Measurements from ENCODE around the gene NECTIN4. TPM values are rescaled to one million over a fixed set of nuclear protein-coding genes. Genes with fewer than 3 reads are reported as not detected.

The NECTIN4 gene
- polyA plus RNA-seq, 3 donors = 0.07 TPM; not detected in 1

- H3K27me3 ChIP-seq (ENCODE audit: control insufficient read depth in 2 of 2, insufficient read depth in 2 of 2, low read length in 2 of 2) = no peaks in the 10 kb centered on the region
- H3K27ac Mint-ChIP-seq = peak overlapping the region in 4 of 7 donors; percentile 30 to 63 (median 62)
- TF ChIP-seq CTCF (IDR thresholded peaks at IDR 0.05) = no peak
- peaks cover 55% of the 10 kb centered on the region for H3K4me1 Mint-ChIP-seq
- H3K36me3 ChIP-seq (replicated peaks in 1 of 2; ENCODE audit: control insufficient read depth in 1 of 2, insufficient read depth in 2 of 2, low read length in 2 of 2) = peaks cover 81 to 89% of the 10 kb centered on the region in 2 donors
- no peak overlapping the region for H3K4me3 Mint-ChIP-seq
- H3K36me3 Mint-ChIP-seq = peaks cover 80 to 92% of the 10 kb centered on the region in 2 donors
- H2AFZ ChIP-seq (ENCODE audit: insufficient read depth, low read depth, low read length, poor library complexity, severe bottlenecking) = no peak overlapping the region
- H3K27ac ChIP-seq (ENCODE audit: low read depth in 1 of 2, low read length in 2 of 2) = peak overlapping the region; percentile 13 to 50
- H3K9ac ChIP-seq (ENCODE audit: insufficient read depth, low read length, poor library complexity, severe bottlenecking) = no peak overlapping the region
- 99% methylated on average over 9 of the region's 10 CpGs for WGBS (ENCODE audit: insufficient coverage)
- H3K4me2 ChIP-seq (replicated peaks; ENCODE audit: extremely low read depth, low read length, poor library complexity, severe bottlenecking) = no peak overlapping the region
- DNase-seq = no peak
- H4K20me1 ChIP-seq (ENCODE audit: insufficient read depth, low read length) = peaks cover 70% of the 10 kb centered on the region
- H3K9me3 Mint-ChIP-seq = no peaks in the 10 kb centered on the region
- peaks cover 37 to 54% of the 10 kb centered on the region in 2 donors for H3K4me1 ChIP-seq (ENCODE audit: control insufficient read depth in 1 of 2, insufficient read depth in 2 of 2, low read length in 2 of 2)
- H3K27me3 Mint-ChIP-seq (ENCODE audit: low read depth in 3 of 3) = no peaks in the 10 kb centered on the region
- intact Hi-C loops (cut with micrococcal nuclease) = loop anchor here in 1 of 2 donors (10.0 kb wide), 1 partner anchor 56 kb away; no protein-coding TSS in a partner anchor
- no peaks in the 10 kb centered on the region for H3K9me3 ChIP-seq (replicated peaks in 1 of 2; ENCODE audit: control insufficient read depth in 1 of 2, insufficient read depth in 1 of 2, low read length in 2 of 2)
- no peak overlapping the region for H3K4me3 ChIP-seq (replicated peaks in 1 of 3; ENCODE audit: low read depth in 2 of 3, low read length in 3 of 3)
- H3K79me2 ChIP-seq (ENCODE audit: insufficient read depth, low read length) = peaks cover 67% of the 10 kb centered on the region
Observed at GRCh38 chr1:161051219-161051618, 38.1 kb downstream of the NECTIN4 start.

GRCh38 chr1:161048949-161049722, 40.2 kb downstream of the NECTIN4 start:
- H3K27ac ChIP-seq (ENCODE audit: low read depth in 1 of 2, low read length in 2 of 2) = peak overlapping the region; percentile 88 to 99
- peaks cover 52% of the 10 kb centered on the region for H4K20me1 ChIP-seq (ENCODE audit: insufficient read depth, low read length)
- H3K36me3 ChIP-seq (replicated peaks in 1 of 2; ENCODE audit: control insufficient read depth in 1 of 2, insufficient read depth in 2 of 2, low read length in 2 of 2) = peaks cover 63 to 71% of the 10 kb centered on the region in 2 donors
- H3K9me3 ChIP-seq (replicated peaks in 1 of 2; ENCODE audit: control insufficient read depth in 1 of 2, insufficient read depth in 1 of 2, low read length in 2 of 2) = no peaks in the 10 kb centered on the region
- intact Hi-C loops (cut with micrococcal nuclease) = loop anchor here in 1 of 2 donors (5.0 kb wide), 1 partner anchor 88 kb away; no protein-coding TSS in a partner anchor
- H3K27me3 Mint-ChIP-seq (ENCODE audit: low read depth in 3 of 3) = no peaks in the 10 kb centered on the region
- no peak overlapping the region for H3K4me3 Mint-ChIP-seq
- H2AFZ ChIP-seq (ENCODE audit: insufficient read depth, low read depth, low read length, poor library complexity, severe bottlenecking) = no peak overlapping the region
- TF ChIP-seq CTCF (IDR thresholded peaks at IDR 0.05) = no peak
- H3K4me1 Mint-ChIP-seq = peaks cover 60% of the 10 kb centered on the region
- peak overlapping the region; percentile 99 to 100 (median 100) for H3K27ac Mint-ChIP-seq
- DNase-seq = no peak
- H3K9me3 Mint-ChIP-seq = no peaks in the 10 kb centered on the region
- H3K79me2 ChIP-seq (ENCODE audit: insufficient read depth, low read length) = peaks cover 64% of the 10 kb centered on the region
- peaks cover 43 to 59% of the 10 kb centered on the region in 2 donors for H3K4me1 ChIP-seq (ENCODE audit: control insufficient read depth in 1 of 2, insufficient read depth in 2 of 2, low read length in 2 of 2)
- H3K36me3 Mint-ChIP-seq = peaks cover 66 to 73% of the 10 kb centered on the region in 2 donors
- WGBS (ENCODE audit: insufficient coverage) = 89% methylated on average over 3 of the region's 5 CpGs
- no peak overlapping the region for H3K4me2 ChIP-seq (replicated peaks; ENCODE audit: extremely low read depth, low read length, poor library complexity, severe bottlenecking)
- peak overlapping the region in 1 of 3 experiments; percentile 14 for H3K4me3 ChIP-seq (replicated peaks in 1 of 3; ENCODE audit: low read depth in 2 of 3, low read length in 3 of 3)
- peak overlapping the region; percentile 6 for H3K9ac ChIP-seq (ENCODE audit: insufficient read depth, low read length, poor library complexity, severe bottlenecking)
- H3K27me3 ChIP-seq (ENCODE audit: control insufficient read depth in 2 of 2, insufficient read depth in 2 of 2, low read length in 2 of 2) = no peaks in the 10 kb centered on the region

Data from CD14-positive monocyte (primary cell).